Endothelial cell of umbilical vein (primary cell): ENCODE results near the gene CLSTN2. TPM values are rescaled to one million over a fixed set of nuclear protein-coding genes. Genes with fewer than 3 reads are reported as not detected.

Experiments used
- BruUV-seq: library from RNA; stranded (reverse); fragments of 400-500 nt; replicated peaks from 2 replicates; lab custom pipeline; 2021; lab: Mats Ljungman, UMichigan
- CTCF ChIA-PET: fragments of 300-600, 350-600 bp; sonication (Branson Sonifier 250); formaldehyde crosslinking; loops from one replicate; lab custom pipeline; 2021; ENCODE audit warnings: antibody characterized with exemption, inconsistent platforms; lab: Charles Lee
- POLR2A ChIA-PET: fragments of 300-600, 350-600 bp; sonication (Branson Sonifier 250); formaldehyde crosslinking; loops from one replicate; lab custom pipeline; 2021; ENCODE audit warnings: antibody characterized with exemption, inconsistent platforms; lab: Charles Lee
- DNase-seq: peaks from one replicate; pipeline ENCODE4 v3.0.0-alpha.2; 2011; ENCODE audit warnings: low read depth, low spot score
- FAIRE-seq: peaks from 2 replicates; lab custom pipeline; 2011; peaks lifted over from hg19 to GRCh38; lab: Jason Lieb, UNC
- H2AFZ ChIP-seq: 2 replicates; pipeline ENCODE4 v1.6.0; 2012; ENCODE audit warnings: low read depth, low read length, control low read depth, inconsistent platforms
- H3K27ac ChIP-seq: 2 replicates; pipeline ENCODE4 v1.5.1; 2011; ENCODE audit warnings: low read depth, mild to moderate bottlenecking, control low read depth, low read length, moderate library complexity; ENCODE audit not compliant: insufficient read depth
- H3K27me3 ChIP-seq, 2 experiments: 2 replicates each; pipeline versions ENCODE4 v1.6.0 to v1.6.1; 2011; ENCODE audit warnings: low read length in 2 of 2, mixed read lengths in 1 of 2; ENCODE audit not compliant: control insufficient read depth in 2 of 2, insufficient read depth in 2 of 2
- H3K36me3 ChIP-seq, 2 experiments: 2 replicates in 1 of 2; 3 replicates in 1 of 2; pipeline ENCODE4 v1.5.1; 2011; ENCODE audit warnings: low read length in 2 of 2, mild to moderate bottlenecking in 1 of 2, moderate library complexity in 1 of 2; ENCODE audit not compliant: control insufficient read depth in 2 of 2, insufficient read depth in 2 of 2; ENCODE audit errors: extremely low read depth in 1 of 2
- H3K4me1 ChIP-seq: 3 replicates; pipeline ENCODE4 v1.5.1; 2011; ENCODE audit warnings: mild to moderate bottlenecking, low read length; ENCODE audit not compliant: control insufficient read depth, insufficient read depth; ENCODE audit errors: extremely low read depth
- H3K4me2 ChIP-seq: 2 replicates; pipeline ENCODE4 v1.6.1; 2011; ENCODE audit warnings: low read length, control low read depth, mixed read lengths; ENCODE audit not compliant: insufficient read depth
- H3K4me3 ChIP-seq, 3 experiments: fragments of 200-600 bp in 1 of 3; sonication (generic), shearing (Covaris generic) in 1 of 3; replicated peaks in 1 of 3; 2 replicates each; pipeline ENCODE4 v1.5.1; 2011 to 2016; ENCODE audit warnings: control low read depth in 3 of 3, low read length in 3 of 3, mild to moderate bottlenecking in 2 of 3, inconsistent platforms in 1 of 3, low read depth in 1 of 3, moderate library complexity in 1 of 3; ENCODE audit not compliant: insufficient read depth in 1 of 3
- H3K79me2 ChIP-seq: 2 replicates; pipeline ENCODE4 v1.6.0; 2012; ENCODE audit warnings: low read length, inconsistent platforms; ENCODE audit not compliant: control insufficient read depth, insufficient read depth
- H3K9ac ChIP-seq: replicated peaks from 2 replicates; pipeline ENCODE3; 2011; ENCODE audit warnings: low read length, control low read depth; ENCODE audit not compliant: insufficient read depth; ENCODE audit errors: extremely low read depth
- H3K9me1 ChIP-seq: replicated peaks from 3 replicates; pipeline ENCODE4 v1.6.0; 2011; ENCODE audit warnings: mild to moderate bottlenecking, low read length; ENCODE audit not compliant: control insufficient read depth, insufficient read depth; ENCODE audit errors: extremely low read depth
- H3K9me3 ChIP-seq: replicated peaks from 2 replicates; pipeline ENCODE4 v1.5.1; 2012; ENCODE audit warnings: low read length, inconsistent platforms; ENCODE audit not compliant: control insufficient read depth, insufficient read depth
- H4K20me1 ChIP-seq: replicated peaks from 2 replicates; pipeline ENCODE3; 2011; ENCODE audit warnings: mild to moderate bottlenecking, low read length; ENCODE audit not compliant: control insufficient read depth, insufficient read depth; ENCODE audit errors: extremely low read depth
- EZH2 ChIP-seq: IDR thresholded peaks from 2 replicates; pipeline ENCODE4 v1.6.1; 2012; ENCODE audit warnings: borderline replicate concordance, low read depth, mild to moderate bottlenecking, moderate library complexity, low read length, inconsistent platforms; ENCODE audit not compliant: severe bottlenecking
- GATA2 ChIP-seq: IDR thresholded peaks from 2 replicates; pipeline ENCODE4 v1.7.0; 2011; ENCODE audit warnings: low read depth, mild to moderate bottlenecking, moderate library complexity, mixed read lengths, low read length; ENCODE audit not compliant: insufficient read length, insufficient read depth
- JUN ChIP-seq: IDR thresholded peaks from 2 replicates; pipeline ENCODE4 v1.6.1; 2011; ENCODE audit warnings: borderline replicate concordance, low read depth; ENCODE audit not compliant: insufficient read length, insufficient read depth
- MAX ChIP-seq: IDR thresholded peaks from 2 replicates; pipeline ENCODE4 v1.6.1; 2011; ENCODE audit not compliant: insufficient read depth, insufficient read length
- MYC ChIP-seq: IDR thresholded peaks from one replicate; pipeline ENCODE4 v1.6.1; 2011; ENCODE audit warnings: mild to moderate bottlenecking, low read depth, low read length
- POLR2A ChIP-seq: IDR thresholded peaks from 2 replicates; pipeline ENCODE4 v1.6.1; 2012; ENCODE audit warnings: low read depth, mild to moderate bottlenecking, control low read depth, low read length
- dilution Hi-C: fragments of 300-500 bp; cut with MboI; formaldehyde crosslinking; loops from one replicate; pipeline ENCODE4 v1.15.0; 2019; ENCODE audit warnings: low sequenced_read_pairs; ENCODE audit not compliant: extremely low pct_ligation_motif_present
- intact Hi-C: fragments of 100-400 bp; cut with micrococcal nuclease; formaldehyde crosslinking; loops from one replicate; pipeline ENCODE4 v1.10.0; 2022
- polyA plus RNA-seq, 4 experiments: library from polyadenylated mRNA; depleted of rRNA in 3 of 4; stranded (reverse) in 3 of 4; unstranded in 1 of 4; fragments of >200 nt; gene quantifications; 2 replicates each; pipeline versions ENCODE4 v1.2.1 to v1.2.3, GENCODE V29; 2011 to 2012; ENCODE audit warnings: missing spikeins in 1 of 4
- total RNA-seq: library from RNA; stranded (reverse); gene quantifications from 2 replicates; pipeline ENCODE4 v1.2.3, GENCODE V29; 2021
- TF ChIP-seq, protein P1 (sequence below), 2 donors: IDR thresholded peaks; 1 replicate in 1 of 2; 2 replicates in 1 of 2; pipeline ENCODE4 v1.5.1; 2011; ENCODE audit warnings: low read length in 2 of 2, mild to moderate bottlenecking in 2 of 2, moderate library complexity in 2 of 2, control low read depth in 1 of 2, inconsistent platforms in 1 of 2, low read depth in 1 of 2; ENCODE audit not compliant: insufficient read depth in 1 of 2; ENCODE audit errors: extremely low read depth in 1 of 2

Gene CLSTN2
- total and polyA plus RNA-seq, 2 donors (not counting 3 experiments of a cell fraction or from before 2014, with no cell fraction given): 0.26 to 0.38 TPM

DNA sequence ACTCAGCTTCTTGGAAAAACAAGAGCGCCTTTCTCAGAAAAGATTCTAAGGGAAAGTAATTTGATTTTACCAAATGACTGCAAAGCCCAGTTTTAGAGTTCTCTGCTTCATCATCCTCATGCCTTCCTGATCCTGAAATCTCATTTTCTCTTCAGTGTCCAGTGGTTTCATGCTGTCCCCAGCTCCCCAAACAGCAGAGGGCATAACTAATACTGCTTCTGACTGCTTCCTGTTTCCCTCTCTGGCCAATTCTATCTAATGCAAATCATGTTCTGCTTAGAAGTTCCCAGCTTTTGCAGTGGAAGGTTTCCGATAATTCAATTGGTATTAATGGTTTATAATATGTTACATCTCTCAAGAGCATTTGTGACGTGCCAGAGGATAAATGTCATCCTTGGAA, 161.1 kb downstream of the CLSTN2 start:
- Histone ChIP-seq H3K27me3 (no peaks in the 10 kb centered on the region), H3K36me3 (no peaks in the 10 kb centered on the region), H3K9me3 (no peaks in the 10 kb centered on the region), H3K4me2 (no peak overlapping the region), H3K9ac (no peak overlapping the region), H3K27ac (no peak overlapping the region), H3K79me2 (no peaks in the 10 kb centered on the region), H2AFZ (no peak overlapping the region), H3K4me1 (no peaks in the 10 kb centered on the region), H3K4me3 (no peak overlapping the region), H3K9me1 (no peaks in the 10 kb centered on the region), H4K20me1 (no peaks in the 10 kb centered on the region)
- CTCF ChIA-PET: no interaction called here
- no peak for DNase-seq
- no TSS peak for BruUV-seq
- no peak for FAIRE-seq
- TF ChIP-seq POLR2A: no peak
- TF ChIP-seq MAX: no peak
- no peak for TF ChIP-seq GATA2
- no peak for TF ChIP-seq JUN
- no peak for TF ChIP-seq MYC
- TF ChIP-seq, protein P1, sequence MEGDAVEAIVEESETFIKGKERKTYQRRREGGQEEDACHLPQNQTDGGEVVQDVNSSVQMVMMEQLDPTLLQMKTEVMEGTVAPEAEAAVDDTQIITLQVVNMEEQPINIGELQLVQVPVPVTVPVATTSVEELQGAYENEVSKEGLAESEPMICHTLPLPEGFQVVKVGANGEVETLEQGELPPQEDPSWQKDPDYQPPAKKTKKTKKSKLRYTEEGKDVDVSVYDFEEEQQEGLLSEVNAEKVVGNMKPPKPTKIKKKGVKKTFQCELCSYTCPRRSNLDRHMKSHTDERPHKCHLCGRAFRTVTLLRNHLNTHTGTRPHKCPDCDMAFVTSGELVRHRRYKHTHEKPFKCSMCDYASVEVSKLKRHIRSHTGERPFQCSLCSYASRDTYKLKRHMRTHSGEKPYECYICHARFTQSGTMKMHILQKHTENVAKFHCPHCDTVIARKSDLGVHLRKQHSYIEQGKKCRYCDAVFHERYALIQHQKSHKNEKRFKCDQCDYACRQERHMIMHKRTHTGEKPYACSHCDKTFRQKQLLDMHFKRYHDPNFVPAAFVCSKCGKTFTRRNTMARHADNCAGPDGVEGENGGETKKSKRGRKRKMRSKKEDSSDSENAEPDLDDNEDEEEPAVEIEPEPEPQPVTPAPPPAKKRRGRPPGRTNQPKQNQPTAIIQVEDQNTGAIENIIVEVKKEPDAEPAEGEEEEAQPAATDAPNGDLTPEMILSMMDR (IDR thresholded peaks at IDR 0.05; ENCODE audit: extremely low read depth in 1 of 2, insufficient read depth in 1 of 2, low read depth in 1 of 2, low read length in 2 of 2): no peak
- no peak for TF ChIP-seq EZH2
- intact Hi-C loops: no loop called here
- dilution Hi-C loops: no loop called here
- POLR2A ChIA-PET: no interaction called here
